Activated CD4-positive, alpha-beta T cell treated with anti-CD3 and anti-CD28 coated beads for 24 hours (primary cell): Measurements from ENCODE around the gene ABCC3.
"Not testable (repeated sequence)": the region's sequence is repeated elsewhere in the genome, so short reads cannot be mapped to it uniquely, and the experiment has no call there.

Experiments
- DNase-seq, 2 donors: peaks; one replicate each; pipeline ENCODE4 v3.0.0-alpha.2; 2020; ENCODE audit warnings: low read depth in 2 of 2

Gene ABCC3

DNA sequence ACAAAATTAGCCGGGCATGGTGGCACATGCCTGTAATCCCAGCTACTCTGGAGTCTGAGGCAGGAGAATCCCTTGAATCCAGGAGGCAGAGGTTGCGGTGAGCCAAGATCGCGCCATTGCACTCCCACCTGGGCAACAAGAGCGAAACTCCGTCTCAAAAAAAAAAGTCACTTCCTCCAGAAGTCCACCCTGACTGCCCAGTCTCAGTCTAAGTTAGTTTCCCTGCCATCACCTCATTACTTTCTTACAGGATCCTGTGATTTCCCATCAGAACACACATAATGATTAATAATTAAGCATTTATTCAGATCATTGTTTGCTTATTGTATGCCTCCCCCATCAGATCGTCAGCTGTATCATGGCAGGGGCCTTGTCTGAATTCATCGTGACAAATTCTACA, 31.6 kb downstream of the ABCC3 start:
- no peak for DNase-seq

DNA sequence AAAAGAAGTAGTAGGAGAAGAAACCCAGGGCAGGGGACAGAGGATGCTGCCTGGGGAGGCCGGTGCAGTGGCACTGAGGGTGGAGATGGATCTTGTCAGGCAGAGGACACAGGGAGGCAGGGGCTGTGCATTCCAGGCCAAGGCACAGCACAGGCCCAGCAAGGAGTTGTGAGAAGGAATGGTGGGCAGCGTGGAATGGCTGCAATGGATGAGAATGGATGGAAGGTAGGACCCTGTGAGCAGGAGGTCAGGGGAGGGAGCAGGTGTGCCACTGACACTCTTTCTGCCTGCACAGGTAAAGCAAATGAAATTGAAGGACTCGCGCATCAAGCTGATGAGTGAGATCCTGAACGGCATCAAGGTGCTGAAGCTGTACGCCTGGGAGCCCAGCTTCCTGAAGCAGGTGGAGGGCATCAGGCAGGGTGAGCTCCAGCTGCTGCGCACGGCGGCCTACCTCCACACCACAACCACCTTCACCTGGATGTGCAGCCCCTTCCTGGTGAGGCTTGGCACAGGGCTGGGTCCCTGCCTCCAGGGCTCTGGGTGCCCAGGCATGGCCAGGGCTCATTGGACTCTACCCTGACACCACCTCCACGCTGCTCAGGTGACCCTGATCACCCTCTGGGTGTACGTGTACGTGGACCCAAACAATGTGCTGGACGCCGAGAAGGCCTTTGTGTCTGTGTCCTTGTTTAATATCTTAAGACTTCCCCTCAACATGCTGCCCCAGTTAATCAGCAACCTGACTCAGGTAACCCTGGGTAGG, 32.8 kb downstream of the ABCC3 start:
- DNase-seq = no peak

DNA sequence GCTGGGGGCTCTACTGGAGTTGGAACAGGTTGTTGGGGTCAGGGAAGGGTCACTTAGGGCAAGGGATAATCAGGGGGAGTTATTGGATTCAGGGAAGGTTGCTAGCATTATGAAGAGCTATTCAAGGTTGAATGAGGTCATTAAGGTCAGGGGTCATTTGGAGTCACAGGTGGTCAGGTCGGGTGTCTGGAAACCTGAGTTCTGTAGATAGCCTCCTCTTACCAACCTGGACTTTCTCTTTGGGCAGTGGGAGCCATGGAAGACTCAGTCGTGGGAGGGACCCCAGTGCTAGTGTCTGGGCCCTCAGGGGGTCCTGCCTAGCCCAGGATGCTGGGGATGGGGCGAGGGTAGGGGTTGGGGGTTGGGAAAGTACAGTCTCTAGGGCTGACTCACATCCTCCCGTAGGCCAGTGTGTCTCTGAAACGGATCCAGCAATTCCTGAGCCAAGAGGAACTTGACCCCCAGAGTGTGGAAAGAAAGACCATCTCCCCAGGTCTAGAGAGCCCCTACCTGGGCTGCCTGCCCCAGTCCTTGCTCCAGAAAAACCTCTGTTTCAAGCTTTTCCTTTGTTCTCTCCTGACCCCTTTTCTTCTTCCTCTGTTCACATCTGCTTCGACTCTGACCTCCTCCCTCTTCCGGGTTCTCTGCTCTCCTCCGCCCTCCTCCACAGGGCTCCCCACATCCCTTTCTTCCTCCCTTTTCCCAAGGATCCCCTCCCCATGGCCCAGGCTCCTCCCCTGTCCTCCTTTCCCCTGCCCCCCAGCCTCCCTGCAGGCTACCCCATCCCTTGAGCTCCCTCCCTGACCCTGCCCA, 33.5 kb downstream of the ABCC3 start:
- no peak for DNase-seq

DNA sequence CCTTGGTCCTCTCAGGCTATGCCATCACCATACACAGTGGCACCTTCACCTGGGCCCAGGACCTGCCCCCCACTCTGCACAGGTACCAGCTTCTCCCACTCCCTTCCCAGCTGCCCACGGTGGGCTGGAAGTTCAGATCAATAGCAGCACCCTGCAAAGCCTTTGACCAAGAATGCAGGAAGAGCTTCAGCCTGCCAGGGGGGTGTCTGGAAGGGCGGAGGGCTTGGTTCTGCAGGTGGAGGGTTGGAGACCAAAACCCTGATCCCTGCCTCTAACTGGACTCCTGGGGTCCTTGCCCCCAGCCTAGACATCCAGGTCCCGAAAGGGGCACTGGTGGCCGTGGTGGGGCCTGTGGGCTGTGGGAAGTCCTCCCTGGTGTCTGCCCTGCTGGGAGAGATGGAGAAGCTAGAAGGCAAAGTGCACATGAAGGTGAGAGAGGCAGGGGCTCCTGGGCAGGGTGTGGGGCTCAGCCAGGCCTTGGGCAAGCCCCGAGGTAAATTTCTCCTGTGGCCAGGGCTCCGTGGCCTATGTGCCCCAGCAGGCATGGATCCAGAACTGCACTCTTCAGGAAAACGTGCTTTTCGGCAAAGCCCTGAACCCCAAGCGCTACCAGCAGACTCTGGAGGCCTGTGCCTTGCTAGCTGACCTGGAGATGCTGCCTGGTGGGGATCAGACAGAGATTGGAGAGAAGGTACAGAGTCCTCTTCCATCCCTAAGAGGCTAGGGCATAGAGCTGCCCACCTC, 34.3 kb downstream of the ABCC3 start:
- DNase-seq = no peak

DNA sequence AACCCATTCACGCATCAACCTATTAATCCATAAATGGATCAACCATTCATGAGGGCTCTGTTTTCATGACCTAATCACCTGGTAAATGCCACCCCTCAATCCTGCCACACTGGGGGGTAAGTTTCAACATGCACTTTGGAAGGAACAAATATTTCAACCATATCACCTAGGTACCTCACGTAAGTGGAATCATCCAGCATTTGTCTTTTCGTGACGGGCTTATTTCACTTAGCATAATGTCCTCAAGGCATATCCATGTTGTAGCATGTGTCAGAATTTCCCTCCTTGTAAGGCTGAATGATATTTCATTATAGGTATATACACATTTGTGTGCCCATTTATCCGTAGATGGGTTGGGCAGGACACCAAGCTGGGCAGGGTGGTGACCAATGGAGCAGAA, 37.4 kb downstream of the ABCC3 start:
- no peak for DNase-seq

DNA sequence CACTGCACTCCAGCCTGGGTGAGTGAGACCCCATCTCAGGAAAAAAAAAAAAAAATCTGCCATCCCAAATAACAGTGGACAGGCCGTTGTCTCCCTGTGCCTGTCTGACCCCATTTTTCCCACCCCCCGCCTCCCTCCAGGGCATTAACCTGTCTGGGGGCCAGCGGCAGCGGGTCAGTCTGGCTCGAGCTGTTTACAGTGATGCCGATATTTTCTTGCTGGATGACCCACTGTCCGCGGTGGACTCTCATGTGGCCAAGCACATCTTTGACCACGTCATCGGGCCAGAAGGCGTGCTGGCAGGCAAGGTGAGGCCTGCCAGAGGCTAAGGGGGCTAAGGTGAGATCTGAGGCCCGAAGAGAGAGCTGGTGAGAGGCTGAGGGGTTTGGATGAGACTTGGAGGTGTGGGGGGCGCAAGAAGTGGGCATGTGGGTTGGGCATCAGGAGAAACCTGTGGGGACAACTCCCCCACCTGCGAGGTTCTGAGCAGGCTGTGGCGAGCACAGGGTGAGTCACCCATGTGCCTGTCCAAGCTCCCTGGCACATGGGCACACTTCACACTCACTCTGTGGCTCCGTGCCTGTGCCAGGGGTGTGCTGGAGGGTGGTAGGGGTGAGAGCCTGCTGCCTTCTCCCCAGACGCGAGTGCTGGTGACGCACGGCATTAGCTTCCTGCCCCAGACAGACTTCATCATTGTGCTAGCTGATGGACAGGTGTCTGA, 38.3 kb downstream of the ABCC3 start:
- DNase-seq = no peak

DNA sequence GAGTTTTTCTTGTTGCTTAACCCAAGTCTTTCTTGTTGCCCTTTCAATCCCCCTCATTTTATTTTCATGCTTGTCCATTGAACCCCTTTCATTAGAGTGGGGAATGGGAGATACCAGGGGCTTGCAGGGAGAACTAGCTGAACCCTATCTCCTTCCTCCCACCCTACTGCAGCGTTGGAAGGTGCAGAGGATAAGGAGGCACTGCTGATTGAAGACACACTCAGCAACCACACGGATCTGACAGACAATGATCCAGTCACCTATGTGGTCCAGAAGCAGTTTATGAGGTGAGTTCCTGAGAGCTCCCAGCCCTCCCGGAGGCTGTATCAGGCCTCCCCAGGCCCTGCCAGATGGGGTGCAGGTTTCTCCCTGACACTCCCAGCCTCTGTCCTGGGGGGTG, 40.5 kb downstream of the ABCC3 start:
- no peak for DNase-seq

DNA sequence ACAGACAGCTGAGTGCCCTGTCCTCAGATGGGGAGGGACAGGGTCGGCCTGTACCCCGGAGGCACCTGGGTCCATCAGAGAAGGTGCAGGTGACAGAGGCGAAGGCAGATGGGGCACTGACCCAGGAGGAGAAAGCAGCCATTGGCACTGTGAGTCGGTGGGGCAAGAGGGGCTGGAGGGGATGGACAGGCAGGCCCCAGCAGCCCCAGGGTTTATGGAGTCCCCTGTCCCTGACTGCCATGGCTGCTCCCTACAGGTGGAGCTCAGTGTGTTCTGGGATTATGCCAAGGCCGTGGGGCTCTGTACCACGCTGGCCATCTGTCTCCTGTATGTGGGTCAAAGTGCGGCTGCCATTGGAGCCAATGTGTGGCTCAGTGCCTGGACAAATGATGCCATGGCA, 40.9 kb downstream of the ABCC3 start:
- no peak for DNase-seq

DNA sequence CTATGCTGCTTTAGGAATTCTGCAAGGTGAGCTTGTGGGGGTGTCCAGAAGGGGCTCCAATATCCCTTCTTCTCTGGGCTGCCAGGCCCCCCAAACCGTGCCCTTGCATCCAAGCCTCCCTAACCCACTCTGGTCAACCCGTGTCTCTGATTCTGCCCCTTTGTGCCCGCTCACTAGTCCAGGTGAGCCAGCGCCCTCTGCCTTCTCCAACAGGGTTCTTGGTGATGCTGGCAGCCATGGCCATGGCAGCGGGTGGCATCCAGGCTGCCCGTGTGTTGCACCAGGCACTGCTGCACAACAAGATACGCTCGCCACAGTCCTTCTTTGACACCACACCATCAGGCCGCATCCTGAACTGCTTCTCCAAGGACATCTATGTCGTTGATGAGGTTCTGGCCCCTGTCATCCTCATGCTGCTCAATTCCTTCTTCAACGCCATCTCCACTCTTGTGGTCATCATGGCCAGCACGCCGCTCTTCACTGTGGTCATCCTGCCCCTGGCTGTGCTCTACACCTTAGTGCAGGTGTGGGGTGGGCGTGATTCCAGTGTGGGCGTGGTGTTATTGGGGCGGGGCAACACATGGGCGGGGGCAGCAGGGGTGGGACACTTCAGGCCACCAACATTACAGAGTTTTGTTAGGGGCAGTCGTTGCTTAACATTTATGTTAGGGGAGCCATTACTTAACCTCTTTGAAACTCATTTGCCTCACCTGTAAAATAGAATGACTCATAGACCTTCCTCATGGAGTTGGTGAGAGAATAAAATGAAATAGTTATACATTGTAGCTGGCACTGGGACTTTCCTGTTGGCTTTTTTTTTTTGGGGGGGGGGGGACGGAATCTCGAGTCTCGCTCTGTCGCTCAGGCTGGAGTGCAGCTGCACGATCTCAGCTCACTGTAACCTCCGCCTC, 41.6 kb downstream of the ABCC3 start:
- no peak for DNase-seq

DNA sequence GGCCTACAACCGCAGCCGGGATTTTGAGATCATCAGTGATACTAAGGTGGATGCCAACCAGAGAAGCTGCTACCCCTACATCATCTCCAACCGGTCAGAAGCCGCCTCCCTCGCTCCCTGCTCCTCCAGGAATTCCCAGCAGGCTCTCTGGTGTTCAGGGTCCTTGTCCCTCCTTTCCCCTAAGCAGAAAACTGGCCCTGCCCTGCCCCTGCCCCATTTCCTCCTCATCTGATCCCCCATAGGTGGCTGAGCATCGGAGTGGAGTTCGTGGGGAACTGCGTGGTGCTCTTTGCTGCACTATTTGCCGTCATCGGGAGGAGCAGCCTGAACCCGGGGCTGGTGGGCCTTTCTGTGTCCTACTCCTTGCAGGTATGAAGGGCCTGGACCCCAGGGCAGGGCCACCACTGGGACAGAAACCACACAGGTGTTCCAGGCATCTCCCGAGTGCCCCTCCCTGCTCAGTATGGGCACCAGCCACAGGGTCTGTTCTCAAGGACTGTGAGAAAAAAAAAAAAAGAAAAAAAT, 43.2 kb downstream of the ABCC3 start:
- DNase-seq = no peak

DNA sequence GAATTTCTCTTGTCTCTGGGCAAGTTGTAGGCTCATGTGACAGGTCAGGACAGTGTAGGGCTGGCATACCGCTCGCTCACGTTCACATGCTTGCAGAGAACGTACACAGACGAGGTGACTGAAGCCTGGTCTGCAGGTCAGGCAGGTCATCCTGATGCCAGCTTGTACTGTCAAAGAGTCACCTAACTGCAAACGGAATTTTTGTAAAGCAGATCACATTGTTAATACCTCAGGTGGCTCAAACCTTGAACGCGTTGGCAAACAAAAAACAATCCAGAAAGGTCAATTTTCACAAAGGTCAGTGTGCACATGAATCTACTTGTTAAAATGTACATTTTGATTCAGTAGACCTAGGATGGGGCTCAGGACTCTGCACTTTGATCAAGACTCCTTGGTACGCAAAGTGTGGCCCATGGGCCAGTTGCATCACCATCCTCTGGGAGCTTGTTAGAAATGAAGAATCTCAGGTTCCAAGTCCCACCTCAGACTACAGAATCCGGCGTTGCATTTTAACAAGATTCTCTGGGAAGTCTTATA, 44.4 kb downstream of the ABCC3 start:
- DNase-seq = no peak

DNA sequence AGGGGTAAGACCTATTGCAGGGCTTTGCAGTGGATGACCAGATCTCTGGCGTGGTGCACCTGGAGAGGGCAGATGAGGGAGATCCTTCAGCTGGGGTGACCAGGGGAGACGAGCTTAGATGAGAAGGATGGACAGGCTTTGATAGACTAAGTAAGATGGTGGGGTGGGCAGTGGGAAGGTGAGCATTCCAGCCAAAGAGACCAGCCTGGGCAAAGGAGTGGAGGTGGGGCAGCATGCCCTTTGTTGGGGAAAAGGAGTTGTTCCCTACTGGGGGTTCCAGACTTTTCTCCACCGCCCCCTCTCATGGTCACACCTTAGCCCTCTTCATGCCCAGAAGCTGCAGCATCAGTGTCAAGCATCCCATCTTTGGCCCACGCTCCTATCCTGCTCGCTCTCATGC, 45.4 kb downstream of the ABCC3 start:
- DNase-seq = no peak

DNA sequence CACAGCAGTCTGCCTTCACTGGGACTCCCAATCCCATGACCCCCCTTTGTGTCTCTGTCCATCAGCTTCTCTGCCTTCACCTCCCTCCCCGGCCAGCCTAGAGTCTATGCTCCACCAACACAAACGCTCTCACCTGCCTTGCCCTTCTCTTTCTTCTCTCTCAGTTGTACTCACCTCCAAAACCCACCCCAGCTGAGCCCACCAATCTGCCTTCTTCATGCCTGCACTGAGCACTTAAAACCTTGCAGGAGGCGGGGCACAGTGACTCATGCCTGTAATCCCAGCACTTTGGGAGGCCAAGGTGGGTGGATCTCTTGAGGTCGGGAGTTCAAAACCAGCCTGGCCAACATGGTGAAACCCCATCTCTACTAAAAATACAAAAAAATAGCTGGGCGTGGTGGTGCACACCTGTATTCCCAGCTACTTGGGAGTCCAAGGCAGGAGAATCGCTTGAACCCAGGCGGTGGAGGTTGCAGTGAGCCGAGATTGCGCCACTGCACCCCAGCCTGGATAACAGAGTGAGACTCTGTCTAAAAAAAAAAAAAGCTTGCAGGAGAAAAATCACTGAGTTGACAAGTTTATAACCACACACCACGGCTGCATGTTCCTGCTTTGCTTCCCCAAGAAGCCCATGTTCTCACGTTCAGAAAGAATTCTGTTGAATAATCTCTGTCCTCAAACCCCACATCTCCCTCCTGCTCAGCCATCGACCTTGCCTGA, 46.0 kb downstream of the ABCC3 start:
- DNase-seq = not testable (repeated sequence)

DNA sequence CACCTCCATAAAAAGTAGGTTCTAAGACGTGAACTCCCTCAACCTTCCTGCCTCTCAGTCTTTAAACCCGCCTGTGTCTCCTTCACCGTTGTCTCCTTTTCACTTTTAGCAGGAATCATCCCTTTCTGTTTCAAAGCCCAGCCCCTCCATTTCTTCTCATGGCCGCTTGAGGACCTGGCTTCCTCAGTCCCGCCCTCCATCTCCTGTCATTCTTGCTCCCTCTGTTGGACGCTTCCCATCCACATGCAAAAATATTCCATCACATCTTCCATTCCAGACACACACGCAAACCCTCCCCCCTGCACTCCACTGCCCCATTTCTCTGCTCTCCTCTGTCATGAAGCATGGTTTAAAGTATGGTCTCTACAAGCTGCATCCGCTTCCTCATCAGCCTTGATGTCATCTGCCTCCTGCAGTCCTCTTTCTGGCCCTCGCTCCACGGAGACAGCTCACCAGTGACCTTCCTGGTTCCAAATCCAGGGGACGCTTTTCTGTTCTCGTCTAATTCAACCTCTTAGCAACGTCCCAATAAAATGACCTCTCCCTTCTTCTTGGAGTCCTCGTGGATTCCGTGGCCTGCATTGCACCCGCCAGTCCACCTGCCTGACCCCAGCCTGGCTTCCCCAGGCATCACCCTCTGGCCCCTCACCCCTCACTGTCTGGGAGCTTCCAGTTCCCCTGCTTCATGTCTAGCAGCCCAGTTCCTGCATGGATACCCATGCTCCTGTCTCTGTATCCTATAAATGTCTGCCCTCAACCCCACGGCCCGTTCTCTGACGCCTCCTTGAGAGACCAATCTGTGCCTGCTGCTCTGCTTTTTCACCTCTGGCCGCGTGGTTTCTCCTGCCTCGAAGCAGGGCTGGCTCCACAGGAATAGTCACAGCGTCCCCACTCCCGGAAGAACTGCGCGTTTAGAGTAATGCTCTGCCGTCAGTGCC, 46.9 kb downstream of the ABCC3 start:
- DNase-seq = no peak

DNA sequence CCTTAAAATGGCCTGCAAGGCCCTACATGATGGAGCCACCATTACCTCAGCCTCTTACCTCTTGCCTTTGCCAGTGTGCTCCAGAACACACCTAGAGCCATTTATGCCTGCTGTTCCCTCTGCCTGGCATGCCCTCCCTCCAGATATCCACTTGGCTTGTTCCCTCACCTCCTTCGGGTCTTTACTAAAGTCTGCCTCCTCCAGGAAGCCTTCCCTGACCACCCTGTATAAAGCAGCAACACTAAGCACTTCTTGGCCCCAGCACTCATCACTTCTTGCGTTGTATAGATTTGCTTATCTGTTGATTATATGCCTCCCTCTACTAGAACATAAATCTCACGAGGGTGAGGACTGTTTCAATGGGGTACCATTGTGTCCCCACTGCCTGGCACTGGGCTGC, 47.8 kb downstream of the ABCC3 start:
- DNase-seq = no peak

DNA sequence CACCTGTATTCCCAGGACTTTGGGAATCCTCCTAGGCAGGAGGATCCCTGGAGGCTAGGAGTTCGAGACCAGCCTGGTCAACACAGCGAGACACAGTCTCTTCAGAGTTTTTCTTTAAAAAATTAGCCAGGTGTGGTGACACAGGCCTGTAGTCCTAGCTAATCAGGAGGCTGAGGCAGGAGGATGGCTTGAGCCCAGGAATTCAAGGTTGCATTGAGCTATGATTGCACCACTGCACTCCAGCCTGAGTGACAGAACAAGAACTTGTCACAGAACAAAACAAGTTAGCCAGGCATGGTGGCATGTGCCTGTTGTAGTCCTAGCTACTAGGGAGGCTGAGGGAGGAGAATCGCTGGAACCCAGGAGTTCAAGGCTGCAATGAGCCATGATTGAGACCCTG, 48.3 kb downstream of the ABCC3 start:
- DNase-seq = no peak

DNA sequence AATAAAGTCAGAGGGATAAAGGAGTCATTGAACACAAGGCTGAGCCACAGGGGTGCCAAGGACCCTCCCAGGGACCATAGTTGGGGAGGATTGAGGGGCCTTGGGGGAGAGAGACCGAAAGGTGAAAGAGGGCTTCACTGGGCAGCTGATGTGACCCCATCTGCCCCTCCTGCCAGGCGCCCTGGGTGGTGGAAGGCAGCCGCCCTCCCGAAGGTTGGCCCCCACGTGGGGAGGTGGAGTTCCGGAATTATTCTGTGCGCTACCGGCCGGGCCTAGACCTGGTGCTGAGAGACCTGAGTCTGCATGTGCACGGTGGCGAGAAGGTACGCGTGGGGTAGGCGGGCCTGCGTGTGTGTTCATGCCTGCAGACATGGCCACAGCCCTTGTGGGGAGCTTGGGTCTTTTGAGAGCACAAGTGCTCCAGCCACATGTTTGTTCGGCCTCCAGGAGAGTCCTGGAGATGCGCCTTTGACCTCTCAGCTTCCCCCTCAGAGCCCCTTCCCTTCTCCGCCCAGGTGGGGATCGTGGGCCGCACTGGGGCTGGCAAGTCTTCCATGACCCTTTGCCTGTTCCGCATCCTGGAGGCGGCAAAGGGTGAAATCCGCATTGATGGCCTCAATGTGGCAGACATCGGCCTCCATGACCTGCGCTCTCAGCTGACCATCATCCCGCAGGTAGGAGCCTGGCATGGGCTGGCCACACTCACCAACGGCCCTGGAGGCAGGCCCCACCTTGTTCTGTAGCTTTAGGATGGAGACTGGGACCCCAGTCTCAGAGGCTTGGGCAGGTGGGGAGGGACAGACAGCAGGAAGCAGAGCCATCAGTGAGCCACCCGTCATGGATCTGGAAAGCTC, 49.0 kb downstream of the ABCC3 start:
- no peak for DNase-seq

DNA sequence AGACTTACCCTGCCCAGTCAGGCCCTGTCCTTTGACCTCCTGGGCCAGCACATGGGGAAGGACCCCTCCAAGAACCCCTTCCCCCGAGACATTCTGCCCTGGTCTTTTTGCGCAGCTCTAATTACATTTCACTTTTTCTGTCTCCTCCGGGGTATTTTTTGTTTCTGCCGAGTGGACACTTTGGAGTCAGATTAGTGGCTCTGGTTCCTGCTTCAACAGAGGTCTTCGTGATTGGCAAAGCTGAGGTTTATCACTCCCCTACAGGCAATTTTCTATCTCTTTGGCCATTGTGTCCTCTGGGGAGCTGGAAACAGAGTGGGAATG, 49.6 kb downstream of the ABCC3 start:
- DNase-seq = no peak
